ENCODE measurements around the gene ZC3H7A.

The ZC3H7A gene

DNA sequence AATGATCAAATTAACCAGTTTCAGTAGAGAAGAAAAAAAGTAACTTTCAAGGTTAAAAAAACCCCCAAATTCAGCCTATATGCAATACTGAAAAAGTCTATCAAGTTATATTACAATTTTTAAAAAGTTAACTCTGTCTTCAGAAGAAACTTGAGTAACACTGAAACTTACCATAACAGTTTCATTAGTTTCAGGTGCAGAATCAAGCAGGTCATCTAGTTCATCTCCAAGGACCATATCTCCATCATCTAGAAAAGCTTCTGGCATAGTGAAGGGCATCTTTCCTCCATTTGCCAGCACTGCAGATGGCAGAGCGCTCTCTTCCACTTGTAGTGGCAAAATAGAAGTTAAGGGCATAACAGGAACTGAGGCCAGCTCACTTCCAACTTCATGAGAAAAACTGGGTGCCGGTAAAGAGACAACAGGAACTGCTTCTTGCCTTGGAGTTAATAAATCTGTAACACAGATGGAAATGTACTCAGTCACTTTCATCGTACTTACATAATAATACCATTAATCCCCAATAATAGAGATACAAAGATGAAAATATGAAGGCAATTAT, 22.9 kb downstream of the ZC3H7A start:
- DNase-seq (ENCODE audit: low read depth in 1 of 2, low spot score in 1 of 2) = no peak

DNA sequence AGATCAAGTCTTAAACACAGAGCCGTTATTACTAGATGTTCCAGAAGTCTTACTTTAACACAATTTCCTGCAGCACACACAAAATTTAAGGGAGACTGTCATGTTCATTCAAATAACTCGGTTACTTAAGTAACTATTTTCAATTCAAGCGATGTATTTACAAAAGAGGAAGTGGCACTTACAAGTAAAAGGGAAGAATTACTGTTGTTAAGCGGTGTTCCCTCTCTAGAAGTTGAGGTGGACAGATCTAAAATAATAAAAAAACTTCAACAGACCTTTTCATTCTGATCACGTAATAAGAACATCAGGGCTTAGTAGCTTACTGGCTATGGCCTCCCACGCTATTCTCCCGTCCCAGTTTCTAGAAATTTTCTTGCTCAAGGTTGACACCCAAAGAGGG, 28.2 kb downstream of the ZC3H7A start:
- no peak for DNase-seq (ENCODE audit: low read depth in 1 of 2, low spot score in 1 of 2)

DNA sequence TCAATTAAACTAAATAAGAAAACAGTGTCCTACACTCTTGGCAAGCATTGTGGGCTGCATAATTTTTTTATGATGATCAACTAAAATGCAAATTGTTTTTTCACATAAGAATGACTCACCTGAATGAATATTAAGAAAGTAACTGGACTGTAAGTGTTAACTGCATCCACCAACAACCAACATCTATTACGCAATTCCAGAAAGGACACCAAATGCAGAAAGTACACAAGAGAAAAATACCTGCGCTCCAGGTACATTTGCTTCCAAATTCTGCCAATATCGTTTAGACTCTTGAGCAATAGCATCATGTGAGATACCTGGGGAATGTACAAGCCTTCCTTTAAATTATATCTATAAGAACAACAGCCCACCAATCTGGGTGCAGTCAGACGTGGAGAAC, 34.6 kb downstream of the ZC3H7A start:
- DNase-seq (ENCODE audit: low read depth in 1 of 2, low spot score in 1 of 2) = no peak

DNA sequence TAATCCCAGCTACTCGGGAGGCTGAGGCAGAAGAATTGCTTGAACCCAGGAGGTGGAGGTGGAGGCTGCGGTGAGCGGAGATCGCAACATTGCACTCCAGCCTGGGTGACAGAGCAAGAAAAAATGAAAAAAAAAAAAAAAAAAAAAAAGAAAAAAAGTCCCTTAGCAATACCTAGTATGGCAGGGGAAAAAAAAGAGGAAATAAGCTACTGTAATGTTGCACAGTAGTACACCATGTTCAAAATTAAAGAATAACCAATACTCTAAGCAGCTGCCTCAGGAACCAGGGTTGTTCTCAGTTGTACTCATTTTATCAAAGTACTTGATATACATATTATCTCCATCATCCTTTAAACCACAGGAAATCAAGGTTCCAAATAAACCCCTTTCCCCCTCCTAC, 37.1 kb downstream of the ZC3H7A start:
- no peak for DNase-seq (ENCODE audit: low read depth in 1 of 2, low spot score in 1 of 2)

DNA sequence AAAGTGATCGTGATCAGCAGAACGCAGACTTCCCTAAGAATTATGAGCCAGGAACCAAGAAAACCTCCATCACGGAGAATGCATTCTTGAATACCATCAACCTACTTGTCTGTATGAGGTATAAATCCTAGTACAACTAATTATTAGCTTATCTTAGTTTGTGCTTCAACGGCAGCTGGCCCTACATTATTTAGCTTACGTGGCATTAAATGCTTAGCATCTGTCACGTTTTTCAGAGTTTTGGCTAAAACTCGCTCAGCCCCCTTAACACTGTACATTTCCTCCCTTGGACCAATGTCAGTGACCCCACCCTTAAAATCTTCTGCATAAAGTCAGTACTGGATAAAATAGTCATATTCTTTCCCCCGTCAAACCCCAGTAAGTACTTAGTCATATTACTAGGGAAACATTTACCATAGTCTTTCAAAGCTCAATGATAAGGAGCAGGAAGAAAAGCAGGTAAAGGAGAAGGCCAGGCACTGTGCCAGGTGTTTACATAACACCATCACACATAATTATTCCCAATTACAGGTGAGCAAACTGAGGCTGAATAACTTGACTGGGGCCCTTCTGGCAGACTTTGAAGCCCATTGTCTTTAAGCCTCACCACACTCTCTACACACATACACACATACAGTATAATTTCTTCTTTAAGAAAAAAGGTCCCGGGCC, 37.8 kb downstream of the ZC3H7A start:
- DNase-seq (ENCODE audit: low read depth in 1 of 2, low spot score in 1 of 2) = no peak

DNA sequence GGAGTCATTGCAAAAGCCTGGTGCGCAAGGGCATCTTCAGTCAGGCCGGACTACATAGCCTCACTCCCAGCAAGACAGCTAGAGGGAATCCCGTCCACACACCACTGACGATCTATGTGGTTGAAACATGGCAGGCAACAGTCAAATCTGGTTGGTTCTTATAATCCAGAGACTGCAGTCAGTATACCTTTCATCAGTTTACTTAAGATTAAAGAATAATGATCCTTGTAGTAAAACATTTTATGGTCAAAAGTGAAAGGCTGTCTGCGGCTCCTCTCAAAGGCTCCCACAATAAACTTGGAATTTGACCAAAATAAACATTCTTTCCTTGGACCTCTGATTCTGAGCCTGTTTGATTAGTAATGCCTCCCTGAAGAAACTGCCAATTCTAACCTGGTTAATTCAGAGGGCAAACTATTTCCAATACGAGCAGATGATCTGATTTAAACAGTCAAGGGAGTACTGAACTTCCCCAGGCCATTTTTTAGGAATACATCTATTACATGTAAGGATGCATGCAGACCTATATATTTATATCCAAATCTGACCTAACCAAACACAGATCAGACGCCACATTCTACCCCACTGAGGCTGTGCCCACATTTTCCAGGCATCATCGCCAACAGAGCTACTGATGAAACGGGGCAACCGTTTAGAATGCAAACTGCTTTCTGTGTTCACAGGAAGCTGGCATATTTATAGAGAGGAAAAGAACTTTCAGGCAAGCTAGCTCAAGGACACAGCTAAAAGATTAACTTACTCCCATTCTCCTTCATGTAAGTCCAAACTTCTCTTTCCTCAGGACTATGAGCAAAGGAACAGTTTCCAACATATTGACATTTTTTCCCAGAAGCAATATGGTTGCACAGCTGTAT, 39.1 kb downstream of the ZC3H7A start:
- DNase-seq (ENCODE audit: low read depth in 1 of 2, low spot score in 1 of 2) = no peak

DNA sequence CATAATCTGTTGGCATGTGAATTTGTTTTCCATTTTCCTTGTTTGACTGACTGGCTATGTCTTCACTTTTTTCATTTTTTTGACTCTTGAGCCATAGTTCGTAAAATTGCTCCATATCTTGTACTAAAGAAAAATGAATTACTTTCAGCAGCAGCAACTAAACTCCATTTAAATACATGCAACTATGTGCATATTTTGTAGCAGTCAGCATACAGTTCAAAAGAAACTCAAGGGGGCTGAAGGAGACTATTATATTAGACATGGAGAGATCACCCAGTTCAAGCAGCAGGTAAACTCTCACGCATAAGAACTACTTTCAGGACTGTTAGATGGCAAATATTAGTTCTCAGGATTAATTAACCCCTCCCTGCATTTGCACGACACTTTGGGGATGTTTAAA, 40.8 kb downstream of the ZC3H7A start:
- DNase-seq (ENCODE audit: low read depth in 1 of 2, low spot score in 1 of 2) = no peak

DNA sequence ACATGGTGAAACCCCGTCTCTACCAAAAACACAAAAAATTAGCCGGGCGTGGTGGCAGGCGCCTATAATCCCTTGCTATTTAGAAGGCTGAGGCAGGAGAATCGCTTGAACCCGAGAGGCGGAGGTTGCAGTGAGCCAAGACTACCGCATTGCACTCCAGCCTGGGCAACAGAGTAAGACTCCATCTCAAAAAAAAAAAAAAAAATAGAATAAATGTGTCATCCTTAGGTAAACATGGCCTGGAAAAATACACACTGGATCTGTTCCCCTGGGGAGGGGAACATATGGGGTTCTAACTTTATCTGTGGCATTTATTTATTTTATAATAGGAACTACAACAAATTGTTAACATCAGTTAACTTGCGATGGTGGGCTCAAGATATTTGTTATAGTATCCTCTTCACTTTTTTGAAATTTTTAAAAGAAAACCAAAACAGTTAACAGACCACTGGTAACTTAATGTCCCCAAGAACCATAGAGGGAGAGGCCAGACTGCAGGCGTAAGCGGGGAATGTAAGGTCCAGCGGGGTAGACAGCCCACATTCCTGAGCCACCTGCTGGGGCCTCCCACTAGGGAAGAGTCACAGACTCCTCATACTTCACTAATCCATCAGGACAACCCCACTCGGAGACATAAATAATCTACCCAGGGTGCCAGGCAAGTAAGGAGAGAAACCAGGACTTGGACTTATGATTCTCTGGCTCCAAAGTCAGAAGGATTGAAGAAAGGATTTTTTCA, 41.9 kb downstream of the ZC3H7A start:
- DNase-seq (ENCODE audit: low read depth in 1 of 2, low spot score in 1 of 2) = no peak

DNA sequence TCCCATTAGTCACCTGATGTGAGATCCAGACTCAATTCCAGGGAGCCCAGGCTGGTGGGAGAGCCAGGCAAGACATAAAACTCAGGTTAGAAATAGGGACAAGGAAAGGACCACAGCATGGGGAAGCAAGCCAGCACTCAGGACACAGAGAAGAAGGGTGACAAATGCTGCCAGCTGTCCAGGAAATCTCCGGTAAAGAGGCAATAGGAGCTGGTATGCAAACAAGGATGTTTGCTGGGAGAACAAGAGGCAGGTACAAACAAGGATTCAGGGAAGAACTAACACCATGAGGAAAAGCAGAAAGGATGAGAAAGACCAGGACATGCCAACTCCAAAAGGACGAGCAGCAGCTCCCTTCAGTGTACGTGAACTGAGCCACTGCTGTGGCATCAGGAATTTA, 44.2 kb downstream of the ZC3H7A start:
- DNase-seq (ENCODE audit: low read depth in 1 of 2, low spot score in 1 of 2) = no peak

DNA sequence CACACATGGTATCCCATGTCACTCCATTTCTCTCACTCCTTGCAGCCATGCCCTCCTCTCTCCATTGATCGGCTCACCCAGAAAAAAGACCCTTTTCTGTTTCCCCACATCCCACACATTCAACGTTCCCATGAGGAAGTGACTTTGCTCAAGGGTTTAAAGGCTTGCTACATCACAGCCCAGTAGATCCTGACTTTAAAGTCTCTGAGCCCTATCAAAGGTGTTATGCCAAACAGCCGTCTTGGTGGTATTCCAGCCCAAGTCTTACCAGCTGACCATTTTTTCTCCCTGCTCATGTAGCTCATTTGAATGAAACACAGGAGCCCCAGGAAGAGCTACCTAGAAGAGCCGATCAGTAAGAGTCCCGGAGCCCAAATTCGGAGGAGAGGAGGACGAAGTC, 47.0 kb downstream of the ZC3H7A start:
- no peak for DNase-seq (ENCODE audit: low read depth in 1 of 2, low spot score in 1 of 2)

DNA sequence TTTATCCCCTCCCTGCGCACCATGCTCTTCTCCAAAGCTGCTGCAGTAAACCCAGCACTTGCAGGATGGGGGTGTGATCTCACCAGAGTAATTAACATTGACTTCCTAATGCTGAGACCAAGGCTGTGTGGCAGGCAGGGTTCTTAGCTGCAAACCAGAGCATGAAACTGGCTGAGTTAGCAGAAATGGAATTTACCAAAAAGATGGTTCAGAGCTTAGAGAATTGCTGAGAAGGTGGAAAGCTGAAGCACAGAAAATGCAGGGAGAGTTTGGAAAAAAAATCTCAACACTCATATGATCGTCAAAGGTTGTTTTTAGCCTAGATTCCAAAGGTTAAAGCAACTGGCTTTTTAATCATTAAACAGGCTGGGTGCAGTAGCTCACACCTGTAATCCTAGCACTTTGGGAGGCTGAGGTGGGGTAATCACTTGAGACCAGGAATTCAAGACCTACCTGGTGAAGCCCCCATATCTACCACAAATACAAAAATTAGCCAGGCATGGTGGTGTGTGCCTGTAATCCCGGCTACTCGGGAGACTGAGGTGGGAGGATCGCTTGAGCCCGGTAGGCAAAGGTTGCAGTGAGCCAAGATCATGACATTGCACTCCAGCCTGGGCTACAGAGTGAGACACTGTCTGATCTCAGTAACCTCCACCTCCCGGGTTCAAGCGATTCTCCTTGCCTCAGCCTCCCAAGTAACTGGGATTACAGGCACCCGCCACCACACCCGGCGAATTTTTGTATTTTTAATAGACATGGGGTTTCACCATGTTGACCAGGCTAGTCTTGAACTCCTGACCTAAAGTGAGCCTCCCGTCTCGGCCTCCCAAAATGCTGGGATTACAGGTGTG, 48.4 kb downstream of the ZC3H7A start:
- no peak for DNase-seq (ENCODE audit: low read depth in 1 of 2, low spot score in 1 of 2)

DNA sequence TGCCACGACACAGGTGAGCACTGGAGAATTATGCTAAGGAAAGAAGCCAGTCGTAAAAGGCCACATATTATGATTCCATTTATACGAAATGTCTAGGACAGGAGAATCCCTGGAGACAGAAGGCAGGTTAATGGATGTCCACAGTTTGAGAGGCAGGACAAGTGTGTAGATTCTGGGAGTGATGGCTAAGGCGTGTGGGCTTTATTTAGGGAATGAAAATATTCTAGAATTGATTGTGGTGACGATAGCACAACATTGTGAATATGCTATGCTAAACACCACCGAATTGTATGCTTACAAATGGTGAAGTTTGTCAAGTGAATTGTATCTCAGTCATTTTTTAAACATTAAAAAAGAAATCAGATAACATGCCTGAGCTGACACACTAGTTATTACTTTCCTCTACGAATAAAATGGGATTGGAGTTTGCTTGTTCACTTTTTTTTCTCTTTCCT, 49.1 kb downstream of the ZC3H7A start:
- DNase-seq (ENCODE audit: low read depth in 1 of 2, low spot score in 1 of 2) = no peak

DNA sequence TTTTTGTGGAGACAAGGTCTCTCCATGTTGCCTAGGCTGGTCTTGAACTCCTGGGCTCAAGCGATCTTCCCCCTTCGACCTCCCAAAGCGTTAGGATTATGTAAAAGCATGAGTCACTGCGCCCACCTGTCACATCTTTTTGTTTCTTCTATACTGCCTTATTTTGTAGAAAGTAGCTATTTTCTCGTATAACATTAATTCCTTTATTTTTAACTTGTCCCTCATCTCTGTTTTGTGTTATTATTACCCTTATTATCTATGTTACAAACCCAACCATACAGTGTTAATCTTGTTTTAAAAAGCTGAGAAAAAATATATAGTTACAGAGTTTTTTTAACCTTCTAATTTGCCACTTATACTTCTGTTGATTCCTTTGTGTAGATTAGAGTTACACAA, 53.0 kb downstream of the ZC3H7A start:
- DNase-seq (ENCODE audit: low read depth in 1 of 2, low spot score in 1 of 2) = no peak

DNA sequence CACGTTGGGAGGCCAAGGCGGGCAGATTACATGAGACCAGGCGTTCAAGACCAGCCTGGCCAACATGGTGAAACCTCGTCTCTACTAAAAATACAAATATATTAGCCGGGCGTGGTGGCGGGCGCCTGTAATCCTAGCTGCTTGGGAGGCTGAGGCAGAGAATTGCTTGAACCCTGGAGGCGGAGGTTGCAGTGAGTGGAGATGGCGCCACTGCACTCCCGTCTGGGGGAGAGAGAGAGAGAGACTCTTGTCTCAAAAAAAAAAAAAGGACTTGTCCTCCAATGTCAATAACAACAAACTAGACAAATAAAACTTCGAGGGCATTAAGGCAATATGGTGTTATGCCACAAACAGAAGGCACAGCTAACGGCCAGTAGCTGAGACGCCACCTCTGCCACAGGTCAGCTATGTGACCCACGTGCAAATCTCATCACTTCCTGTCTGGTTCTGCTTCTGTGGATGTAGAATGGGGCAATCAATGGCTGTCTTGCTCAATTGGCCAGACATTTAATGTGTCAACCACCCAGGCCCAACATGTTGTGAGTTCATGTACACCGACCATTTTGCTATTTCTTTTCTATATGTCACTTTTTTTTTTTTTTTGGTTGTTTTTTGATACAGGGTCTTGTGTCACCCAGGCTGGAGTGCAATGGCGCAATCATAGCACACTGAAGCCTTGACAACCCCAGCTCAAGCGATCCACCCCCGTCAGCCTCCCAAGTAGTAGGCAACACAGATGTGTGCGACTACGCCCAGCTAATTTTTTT, 53.6 kb downstream of the ZC3H7A start:
- DNase-seq (ENCODE audit: low read depth in 1 of 2, low spot score in 1 of 2) = no peak

DNA sequence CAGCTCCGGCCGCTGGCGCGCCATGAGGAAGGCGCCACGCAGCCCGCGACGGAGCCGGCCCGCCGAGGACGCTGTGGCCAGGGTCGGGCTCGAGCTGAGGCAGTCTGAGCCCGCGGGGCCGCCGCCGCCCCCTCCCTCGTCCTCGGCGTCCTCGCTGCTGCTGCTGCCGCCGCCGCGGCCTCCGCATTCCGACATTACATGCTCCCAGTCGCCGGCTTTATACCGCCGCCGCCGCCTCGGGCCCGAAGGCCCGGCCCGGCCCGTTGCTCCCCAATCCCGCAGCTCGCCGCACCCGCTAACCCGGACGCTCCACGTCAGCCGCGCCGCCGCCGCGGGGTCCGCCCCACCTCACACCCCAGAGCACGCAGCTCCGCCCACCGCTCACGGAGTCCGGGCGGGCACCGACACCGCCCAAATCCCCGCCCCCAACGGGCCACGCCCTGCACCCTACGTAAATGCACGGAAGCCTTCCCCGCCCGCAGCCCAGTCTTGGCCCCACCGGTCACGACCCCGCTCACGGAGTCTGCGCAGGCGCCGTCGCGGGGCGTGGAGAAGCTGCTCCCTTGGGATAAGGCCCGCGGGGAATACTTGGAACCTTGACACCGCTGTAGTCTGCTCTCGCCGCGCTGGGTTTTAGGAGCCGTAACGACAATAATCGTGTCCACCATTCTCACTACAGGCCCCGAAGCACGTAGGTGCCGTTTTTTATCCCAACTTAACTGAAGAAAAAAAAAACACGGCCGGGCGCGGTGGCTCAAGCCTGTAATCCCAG, 54.3 kb downstream of the ZC3H7A start, which contains the start of gene TXNDC11:
Gene TXNDC11 (minus strand): TSS at position 322 of the 772 bp plus-strand sequence. CDS start 127 bp downstream, at position 195.
- peak; percentile 97 to 99 for DNase-seq (ENCODE audit: low read depth in 1 of 2, low spot score in 1 of 2)

DNA sequence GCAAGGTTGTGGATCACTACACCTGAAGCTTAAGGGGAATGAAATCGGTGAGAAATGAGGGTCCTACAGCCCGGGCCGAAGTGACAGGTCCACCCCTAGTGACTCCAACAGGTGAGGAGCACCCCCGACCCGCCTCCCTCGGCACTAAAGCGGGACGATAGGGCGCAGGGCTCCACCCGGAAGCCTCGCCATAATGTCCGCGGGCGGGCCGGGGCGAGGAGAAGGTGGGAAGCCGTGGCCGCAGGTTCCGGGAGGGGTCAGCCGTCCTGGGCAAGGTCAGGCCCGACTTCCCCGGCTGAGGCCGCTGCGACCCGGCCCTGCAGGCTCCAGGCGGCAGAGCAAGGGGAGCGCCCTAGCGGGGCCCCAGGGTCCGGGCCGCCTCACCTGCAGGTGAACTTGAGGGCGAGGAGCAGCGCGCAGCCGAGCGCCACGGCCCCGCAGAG, 54.9 kb downstream of the ZC3H7A start:
- DNase-seq (ENCODE audit: low read depth in 1 of 2, low spot score in 1 of 2) = peak; percentile 19 to 22

DNA sequence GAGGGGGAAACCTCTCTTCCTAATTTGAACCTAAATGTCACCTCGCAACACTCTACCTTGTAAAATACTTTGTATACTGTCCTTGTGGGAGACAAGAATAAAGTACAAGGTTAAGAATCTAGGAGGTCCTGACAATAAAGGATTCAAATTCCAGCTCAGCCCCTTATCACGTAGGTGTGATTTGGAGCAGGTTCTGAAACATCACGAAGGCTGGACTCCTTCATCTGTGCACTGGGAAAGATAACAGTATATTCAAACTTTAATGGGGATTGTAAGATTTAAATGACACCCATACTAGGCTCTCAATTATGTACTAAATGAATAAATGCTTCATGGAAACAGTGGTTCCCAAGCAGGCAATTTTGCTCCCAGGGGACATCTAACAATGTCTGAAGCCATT, 56.5 kb downstream of the ZC3H7A start:
- no peak for DNase-seq (ENCODE audit: low read depth in 1 of 2, low spot score in 1 of 2)

DNA sequence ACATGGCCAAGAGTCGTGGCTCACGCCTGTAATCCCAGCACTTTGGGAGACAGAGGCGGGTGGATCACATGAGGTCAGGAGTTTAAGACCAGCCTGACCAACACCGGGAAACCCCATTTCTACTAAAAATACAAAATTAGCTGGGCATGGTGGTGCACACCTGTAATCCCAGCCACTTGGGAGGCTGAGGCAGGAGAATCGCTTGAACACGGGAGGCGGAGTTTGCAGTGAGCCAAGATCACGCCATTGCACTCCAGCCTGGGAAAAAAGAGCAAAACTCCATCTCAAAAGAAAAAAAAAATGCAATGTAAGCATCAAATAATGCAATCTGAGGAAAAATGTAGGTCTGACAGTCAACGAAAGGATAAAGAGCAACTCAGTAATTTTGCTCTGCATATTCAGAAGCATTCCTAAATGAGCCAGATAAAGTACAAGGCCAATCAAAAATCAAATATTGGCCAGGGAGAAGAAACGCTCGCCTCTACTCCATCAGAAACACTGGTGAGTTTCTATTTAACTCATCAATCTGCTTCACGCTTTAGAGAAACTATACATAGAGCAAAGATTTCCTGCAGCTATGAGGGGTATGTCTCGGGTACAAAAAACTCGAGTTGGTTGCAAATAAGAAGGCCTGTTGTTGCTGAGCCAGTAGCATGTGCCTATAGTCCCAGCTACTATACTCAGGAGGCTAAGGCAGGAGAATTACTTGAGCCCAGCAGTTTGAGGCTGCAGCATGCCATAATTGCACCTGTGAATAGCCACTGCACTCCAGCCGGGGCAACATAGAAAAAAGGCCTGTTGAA, 58.1 kb downstream of the ZC3H7A start:
- no peak for DNase-seq (ENCODE audit: low read depth in 1 of 2, low spot score in 1 of 2)

Data from activated CD4-positive, alpha-beta T cell treated with anti-CD3 and anti-CD28 coated beads, Interleukin-2, amount 50 U/mL, for 24 hours (primary cell).